Activated naive CD4-positive, alpha-beta T cell treated with anti-CD3 and anti-CD28 coated beads, Interleukin-2, amount 50 U/mL, for 16 hours (primary cell): Measurements from ENCODE around the gene PGC.

Experiments used
- DNase-seq: peaks from one replicate; pipeline ENCODE4 v3.0.0-alpha.2; 2020

Gene PGC

GRCh38 chr6:41743406-41744235 lies 3.6 kb downstream of the PGC start:
- DNase-seq: no peak

DNA sequence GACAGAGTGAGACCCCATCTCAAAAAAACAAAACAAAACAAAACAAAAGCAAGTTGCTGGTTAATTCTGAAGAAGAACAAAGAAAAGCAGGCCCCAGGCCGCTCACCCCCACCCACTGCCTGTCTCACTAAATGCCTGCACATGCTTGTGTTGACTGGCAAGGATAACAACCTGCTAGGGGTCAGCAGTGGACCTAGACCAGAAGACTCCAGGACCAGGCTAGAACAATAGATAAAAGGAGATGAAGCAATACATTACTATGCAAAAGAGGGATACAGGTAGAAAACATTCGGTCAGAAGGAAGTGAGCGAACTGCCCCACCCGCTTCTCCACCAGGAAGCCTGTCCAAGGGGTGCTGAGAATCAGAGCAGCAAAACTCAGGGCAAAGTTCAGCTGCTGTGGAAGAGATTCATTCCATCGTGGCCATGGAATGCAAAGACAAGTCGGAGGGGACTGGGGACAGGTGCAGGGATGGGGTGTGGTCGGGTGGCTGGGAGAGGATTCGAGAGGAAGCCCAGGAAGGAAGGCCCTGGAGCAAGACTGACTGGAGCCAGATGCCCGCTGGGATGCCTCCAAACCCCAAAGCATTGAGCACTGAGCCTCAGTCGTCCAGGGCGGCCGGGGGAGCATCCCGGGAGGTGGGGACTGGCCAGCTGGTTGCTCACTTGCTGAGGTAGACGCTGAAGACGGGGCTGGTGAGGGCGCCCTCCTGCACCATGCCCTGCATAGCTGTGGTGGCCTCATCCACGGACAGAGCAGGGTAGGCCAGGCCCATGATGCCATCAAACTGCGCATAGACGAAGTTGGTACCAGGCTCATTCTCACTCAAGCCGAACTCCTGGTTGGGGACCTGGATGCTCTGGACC lies 5.3 kb downstream of the PGC start:
- no peak for DNase-seq

- DNase-seq: no peak
These were observed 6.6 kb downstream of the PGC start for GRCh38 chr6:41740366-41741162.

DNA sequence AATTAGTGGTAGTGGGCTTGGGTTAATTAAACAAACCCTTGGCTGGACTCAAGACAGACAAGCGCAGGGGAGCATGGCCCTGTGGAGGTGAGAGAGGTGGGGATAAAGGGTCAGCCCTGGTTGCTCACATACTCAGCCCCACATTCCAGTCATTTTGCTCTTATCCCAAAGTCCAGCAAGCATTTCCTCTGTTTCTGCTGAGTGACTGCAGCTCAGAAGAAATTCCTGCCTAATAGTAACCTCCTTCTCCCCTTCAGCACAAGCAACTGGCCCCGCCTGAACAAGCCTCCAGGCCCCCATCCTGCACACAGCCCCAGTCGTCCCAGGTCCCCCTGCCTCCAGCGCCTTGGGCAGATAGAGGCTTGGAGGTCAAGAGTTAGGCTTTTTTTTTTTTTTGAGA lies 8.2 kb downstream of the PGC start:
- no peak for DNase-seq

GRCh38 chr6:41737591-41738130 lies 9.5 kb downstream of the PGC start:
- DNase-seq: no peak

DNA sequence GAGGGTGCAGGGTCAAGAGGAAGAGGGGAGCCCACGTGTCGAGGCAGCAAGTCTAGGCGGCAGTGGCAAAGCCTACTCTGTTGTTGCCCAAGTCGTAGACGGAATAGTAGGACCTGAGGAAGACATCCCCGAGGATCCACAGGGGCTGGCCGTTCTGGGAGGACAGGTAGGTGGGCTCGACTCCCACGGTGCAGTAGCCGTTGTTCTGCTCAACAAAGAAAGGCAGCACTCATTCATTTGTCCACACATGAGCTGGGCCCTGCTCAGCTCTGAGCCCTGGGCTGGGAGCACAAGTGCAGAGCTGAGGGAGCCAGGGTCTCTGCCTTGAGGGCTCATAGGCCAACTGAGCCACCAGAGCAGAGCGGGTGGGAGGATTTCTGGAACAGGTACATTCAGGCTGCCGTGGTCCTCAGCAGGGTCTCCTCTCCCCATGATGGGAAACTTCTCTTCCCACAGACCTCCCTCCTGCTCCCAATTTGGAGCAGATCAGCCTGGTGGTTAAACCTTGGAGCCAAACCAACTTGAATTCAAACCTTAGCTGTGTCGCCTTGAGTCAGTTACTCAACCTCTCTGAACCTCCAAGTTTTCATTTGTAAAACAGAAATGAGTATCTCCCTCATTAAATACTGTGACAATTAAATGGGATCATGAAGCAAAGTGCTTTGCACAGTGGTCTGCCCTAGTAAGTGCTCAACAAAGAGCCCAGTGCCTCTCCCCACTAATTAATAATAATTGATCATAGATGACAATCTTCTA lies 10.2 kb downstream of the PGC start:
- no peak for DNase-seq

- no peak for DNase-seq
These were observed 10.9 kb downstream of the PGC start for GRCh38 chr6:41736186-41736733.

GRCh38 chr6:41735427-41736185 lies 11.6 kb downstream of the PGC start, which contains the start of gene TFEB:
TFEB (minus strand) TSS chr6:41735608; CDS start chr6:41691213, 44,395 bp downstream.
- DNase-seq: peak; percentile 94

- DNase-seq: peak; percentile 58
These were observed 12.4 kb downstream of the PGC start for GRCh38 chr6:41734666-41735426.

DNA sequence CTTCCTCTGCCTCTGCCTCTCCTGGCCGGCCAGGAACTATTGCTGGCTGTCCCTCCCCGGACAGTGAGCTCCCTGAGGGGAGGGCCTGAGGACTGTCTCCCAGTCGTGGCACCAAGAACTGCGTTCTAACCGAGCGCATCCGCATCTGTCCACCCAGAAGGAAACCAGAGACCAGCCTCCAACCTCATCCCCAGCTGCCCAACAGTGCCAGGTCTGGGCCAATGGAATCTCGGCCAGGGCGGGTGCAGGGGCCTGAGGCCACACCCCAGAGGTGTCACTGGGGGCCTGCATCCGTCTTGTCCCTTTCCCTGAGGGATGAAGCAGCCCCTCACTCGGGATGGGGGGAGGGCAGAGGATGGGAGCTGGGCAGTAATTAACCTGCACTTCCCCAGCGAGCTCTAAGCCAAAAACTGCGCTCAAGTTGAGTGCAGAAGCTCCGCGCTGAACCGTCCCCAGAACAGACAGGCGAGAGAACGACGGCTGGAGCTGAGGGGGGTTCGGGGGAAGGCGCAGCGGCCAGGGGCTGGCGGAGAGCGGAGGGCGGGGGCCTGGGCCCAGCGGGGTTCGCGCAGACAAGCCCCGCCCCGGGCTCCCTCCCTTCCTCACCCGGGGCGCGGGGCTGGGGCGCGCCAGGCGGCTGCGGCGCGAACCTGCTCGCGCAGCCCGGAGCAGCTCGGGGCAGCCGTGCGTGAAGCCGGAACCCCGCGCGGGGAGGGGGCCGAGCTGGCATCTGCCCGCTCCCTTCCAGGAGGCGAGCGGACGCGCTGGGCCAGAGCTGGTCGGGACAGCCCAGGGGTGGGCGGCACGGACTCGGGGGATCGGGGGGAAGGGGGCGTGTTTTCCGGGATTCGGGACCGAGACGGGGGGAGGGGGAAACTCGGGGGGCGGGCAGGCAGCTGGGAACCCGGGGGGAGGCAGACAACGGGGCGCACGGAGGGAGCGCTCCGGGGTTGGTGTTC lies 13.2 kb downstream of the PGC start:
- peak; percentile 66 for DNase-seq

DNA sequence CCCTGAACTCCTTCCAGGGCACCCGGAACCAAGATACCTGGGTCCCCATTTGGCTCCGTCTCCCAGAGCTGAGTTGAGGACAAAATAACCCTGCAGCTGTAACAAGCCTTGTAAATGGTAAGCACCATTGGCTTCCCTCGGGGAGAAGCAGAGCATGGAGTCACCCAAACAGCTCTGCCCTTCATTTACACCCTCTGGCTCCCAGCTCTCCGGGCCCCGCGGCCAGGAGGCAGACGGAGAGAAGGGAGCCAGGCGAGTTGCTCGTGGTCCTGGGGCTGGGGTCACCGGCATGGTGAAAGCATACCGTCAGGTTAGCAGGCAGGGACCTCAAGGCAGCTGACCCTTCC lies 13.9 kb downstream of the PGC start:
- DNase-seq: no peak

- DNase-seq: peak; percentile 55
These were observed 14.4 kb downstream of the PGC start for GRCh38 chr6:41732591-41733359.

DNA sequence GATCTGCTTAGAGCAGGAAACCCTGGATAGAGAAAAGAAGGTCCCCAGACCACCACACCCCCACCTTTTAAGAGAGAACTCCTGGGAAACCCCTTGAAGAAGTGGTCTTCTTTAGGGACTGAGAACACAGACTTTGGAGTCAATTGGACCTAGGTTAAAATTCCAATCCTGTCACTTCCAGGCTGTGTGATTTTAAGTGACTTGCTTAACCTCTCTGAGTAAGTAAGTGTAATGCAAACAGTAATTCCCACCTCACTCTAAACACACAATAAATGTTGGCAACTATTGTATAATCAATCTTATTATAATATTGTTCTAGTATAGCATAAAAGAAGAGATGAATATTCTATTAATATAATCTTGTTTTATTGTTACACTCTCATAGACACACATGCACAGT lies 15.0 kb downstream of the PGC start:
- no peak for DNase-seq

GRCh38 chr6:41731561-41732086 lies 15.6 kb downstream of the PGC start:
- no peak for DNase-seq

DNA sequence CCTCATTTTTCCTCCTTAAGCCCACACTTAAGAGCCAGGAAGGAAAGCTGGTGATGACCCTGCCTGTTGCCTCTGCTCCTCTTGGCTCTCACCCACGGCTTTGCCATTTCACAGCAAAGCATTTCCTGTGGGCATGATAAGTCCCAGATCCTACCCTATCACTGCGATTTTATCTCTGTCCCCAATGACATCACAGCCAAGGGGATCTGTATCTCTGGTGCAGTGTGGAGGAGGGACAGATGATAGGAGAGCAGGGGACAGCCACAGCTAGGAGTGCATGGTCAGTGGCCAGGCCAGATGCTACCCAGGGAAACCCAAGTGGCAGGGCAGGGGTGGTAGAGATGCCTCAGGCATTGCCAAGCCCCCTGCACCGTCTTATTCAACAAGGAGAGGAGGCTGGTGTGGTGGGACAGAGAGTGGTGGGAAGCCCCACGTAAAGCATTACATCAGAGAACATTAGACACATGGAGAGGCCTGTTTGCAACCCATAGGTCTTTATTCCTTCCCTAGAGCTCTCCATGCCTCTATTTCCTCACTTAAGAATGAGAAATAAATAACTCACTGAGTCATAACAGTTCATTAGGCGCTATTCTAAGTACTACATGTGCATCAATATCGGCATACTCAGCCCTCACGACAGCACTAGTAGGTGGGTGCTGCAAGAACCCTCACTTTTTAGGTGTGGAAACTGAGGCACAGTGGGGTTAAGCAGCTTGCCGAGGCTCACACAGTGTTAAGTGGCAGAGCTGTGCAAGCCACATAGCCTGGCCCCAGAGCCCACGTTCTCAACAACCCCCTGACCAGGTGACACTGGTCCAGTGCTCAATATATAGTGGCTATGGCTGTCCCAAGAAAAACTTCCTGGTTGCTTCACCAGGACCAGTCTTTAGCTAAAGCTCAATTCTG lies 16.4 kb downstream of the PGC start:
- no peak for DNase-seq

- DNase-seq: no peak
These were observed 17.6 kb downstream of the PGC start for GRCh38 chr6:41729624-41730023.

- no peak for DNase-seq
These were observed 18.2 kb downstream of the PGC start for GRCh38 chr6:41728954-41729353.
